Measurements from ENCODE around the gene SLC7A9.

DNA sequence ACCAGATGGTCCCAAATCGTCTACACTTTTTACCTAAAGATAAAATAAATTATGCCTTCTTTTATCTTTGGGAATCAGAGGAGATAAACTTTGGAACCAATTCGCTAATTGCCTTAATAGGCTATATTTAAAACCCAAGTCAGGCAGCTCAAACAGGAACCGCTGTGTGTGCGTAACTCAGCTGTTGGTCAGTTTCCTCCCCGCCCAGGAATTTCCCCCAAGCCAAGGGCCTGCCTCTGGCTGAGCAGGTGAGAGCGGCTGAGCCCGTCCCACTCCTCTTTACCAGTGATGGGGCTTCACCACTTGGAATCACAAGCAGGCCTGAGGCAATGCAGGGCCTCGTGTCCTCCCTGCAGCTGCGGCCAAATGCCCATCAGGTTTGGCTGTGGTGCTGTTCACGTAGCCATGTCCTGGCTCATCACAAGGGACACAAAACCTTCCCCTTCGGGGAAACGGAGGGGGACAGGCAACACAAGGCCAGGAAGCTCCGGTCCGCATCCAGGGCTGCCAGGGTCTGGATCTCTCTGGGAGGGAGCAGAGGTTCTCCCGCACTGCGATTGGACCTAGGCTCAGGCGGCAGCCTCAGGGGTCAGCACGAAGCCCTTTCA lies 503 bp upstream of the SLC7A9 start:
- TF ChIP-seq RAD21 (IDR thresholded peaks at IDR 0.05; ENCODE audit: low read depth), result no peak
- TF ChIP-seq EGR1 (IDR thresholded peaks at IDR 0.05), result no peak
- no peak for TF ChIP-seq CEBPB (IDR thresholded peaks at IDR 0.05)
- no peak for TF ChIP-seq TAF1 (IDR thresholded peaks at IDR 0.05; ENCODE audit: low read depth)
- TF ChIP-seq TCF12 (IDR thresholded peaks at IDR 0.05; ENCODE audit: low read depth), result no peak
- TF ChIP-seq EP300 (IDR thresholded peaks at IDR 0.05; ENCODE audit: borderline replicate concordance), result no peak

Data from Ishikawa (cell line).